GM18858 (cell line): ENCODE measurements around the gene ZNF45.
"Not testable (repeated sequence)": the region's sequence is repeated elsewhere in the genome, so short reads cannot be mapped to it uniquely, and the experiment has no call there.

ENCODE experiments used
- ATAC-seq: cut with Tn5 transposase; IDR thresholded peaks from one replicate; pipeline ENCODE4 v1.9.1; 2021; ENCODE audit not compliant: unreplicated experiment

Gene ZNF45

GRCh38 chr19:43914051-43914450 lies 21.0 kb downstream of the ZNF45 start:
- no peak for ATAC-seq

GRCh38 chr19:43913383-43913782 lies 21.7 kb downstream of the ZNF45 start:
- ATAC-seq: no peak

GRCh38 chr19:43910884-43911283 lies 24.2 kb downstream of the ZNF45 start:
- no peak for ATAC-seq

GRCh38 chr19:43908659-43909058 lies 26.4 kb downstream of the ZNF45 start:
- no peak for ATAC-seq

- ATAC-seq: no peak
Measured at GRCh38 chr19:43906774-43907173, 28.3 kb downstream of the ZNF45 start.

GRCh38 chr19:43905897-43906296 lies 29.2 kb downstream of the ZNF45 start:
- ATAC-seq: no peak

- no peak for ATAC-seq
Measured at GRCh38 chr19:43902399-43902798, 32.7 kb downstream of the ZNF45 start.

- ATAC-seq: no peak
Measured at GRCh38 chr19:43901395-43902390, 33.4 kb downstream of the ZNF45 start.

- ATAC-seq: no peak
Measured at GRCh38 chr19:43895727-43896308, 39.3 kb downstream of the ZNF45 start.

- no peak for ATAC-seq
Measured at GRCh38 chr19:43883864-43884263, 51.2 kb downstream of the ZNF45 start, which contains the start of gene ZNF404. Gene ZNF404 (minus strand): TSS chr19:43883964.

GRCh38 chr19:43880483-43880882 lies 54.6 kb downstream of the ZNF45 start:
- ATAC-seq: no peak

- ATAC-seq: no peak
Measured at GRCh38 chr19:43872547-43873336, 62.3 kb downstream of the ZNF45 start.

GRCh38 chr19:43866923-43867322 lies 68.2 kb downstream of the ZNF45 start:
- ATAC-seq: not testable (repeated sequence)
